ENCODE data around the gene MBD4. TPM values are rescaled to one million over a fixed set of nuclear protein-coding genes. Genes with fewer than 3 reads are reported as not detected.
"Not testable (repeated sequence)": the region's sequence is repeated elsewhere in the genome, so short reads cannot be mapped to it uniquely, and the experiment has no call there.

MBD4 gene
- total RNA-seq, 1 donor from 2014 or later = 22.8 TPM

DNA sequence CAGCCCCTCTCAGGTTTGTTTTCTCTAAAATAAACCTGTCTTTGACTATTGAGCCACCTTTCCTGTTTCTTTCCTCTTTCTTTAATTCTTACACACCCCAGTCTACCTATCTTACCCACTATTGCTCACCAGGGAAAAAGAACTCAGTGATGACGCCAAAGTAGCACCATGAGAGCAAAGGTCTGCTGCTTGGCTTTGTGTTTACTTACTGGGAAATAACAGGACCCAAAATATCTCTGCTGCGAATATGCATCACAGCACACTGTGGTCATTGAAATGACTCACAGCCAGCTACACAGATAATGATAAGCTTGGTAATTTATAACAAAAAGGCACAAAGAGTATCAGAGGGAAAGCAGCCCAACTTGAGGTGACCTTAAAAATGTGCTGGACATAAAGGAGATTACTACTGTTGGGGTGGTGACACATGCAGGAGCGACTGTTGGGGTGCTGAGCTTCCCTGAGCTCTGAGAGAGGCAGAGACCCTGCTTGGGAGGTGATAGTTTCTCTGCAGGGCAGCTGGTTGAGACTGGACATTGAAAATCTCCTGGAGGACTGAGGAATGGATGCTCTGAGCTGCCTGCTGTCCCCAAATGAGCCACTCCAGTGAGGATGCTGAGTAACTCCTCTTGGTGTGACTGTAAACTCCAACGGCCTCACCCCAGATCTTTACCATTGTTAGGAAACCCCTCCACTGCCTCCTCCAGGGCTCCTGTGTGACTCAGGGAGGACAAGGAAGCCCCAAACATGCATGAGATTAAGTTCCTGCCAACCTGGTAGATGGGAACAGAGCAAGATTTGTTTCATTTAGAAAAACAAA, 25.9 kb downstream of the MBD4 start:
- H4K20me1 ChIP-seq (ENCODE audit: insufficient read depth, low read length) = no peaks in the 10 kb centered on the region
- TF ChIP-seq CTCF (IDR thresholded peaks at IDR 0.05; ENCODE audit: insufficient read depth, low read depth, low read length) (no peak), EZH2 (IDR thresholded peaks at IDR 0.05; ENCODE audit: insufficient read depth, low read length) (no peak)
- H3K9ac ChIP-seq (ENCODE audit: low read length) = peak overlapping the region; percentile 60
- Mint-ChIP-seq H3K27me3 (ENCODE audit: low read depth, unreplicated experiment) (no peaks in the 10 kb centered on the region), H3K27ac (ENCODE audit: unreplicated experiment) (peak overlapping the region; percentile 36), H3K9me3 (ENCODE audit: unreplicated experiment) (peaks cover 2% of the 10 kb centered on the region), H3K4me3 (ENCODE audit: unreplicated experiment) (no peak overlapping the region), H3K36me3 (ENCODE audit: low read depth, unreplicated experiment) (no peaks in the 10 kb centered on the region), H3K4me1 (ENCODE audit: low read depth, unreplicated experiment) (peaks cover 24% of the 10 kb centered on the region)
- H3K79me2 ChIP-seq (ENCODE audit: insufficient read depth, low read length) = no peaks in the 10 kb centered on the region
- H3K4me2 ChIP-seq (ENCODE audit: low read length) = peak overlapping the region; percentile 78
- DNase-seq (ENCODE audit: low read depth) (peak; percentile 97), FAIRE-seq (peak; percentile 76)
- H3K4me1 ChIP-seq (ENCODE audit: insufficient read depth, low read length) = peaks cover 24% of the 10 kb centered on the region
- H2AFZ ChIP-seq (ENCODE audit: low read depth, low read length) = no peak overlapping the region
- H3K27ac ChIP-seq (ENCODE audit: low read depth, low read length) = peak overlapping the region; percentile 69
- no peaks in the 10 kb centered on the region for H3K9me3 ChIP-seq (ENCODE audit: insufficient read depth, low read depth, low read length)
- H3K36me3 ChIP-seq (ENCODE audit: insufficient read depth, low read length) = no peaks in the 10 kb centered on the region
- peak overlapping the region; percentile 7 for H3K4me3 ChIP-seq (ENCODE audit: insufficient read depth, low read depth, low read length)
- H3K27me3 ChIP-seq (ENCODE audit: insufficient read depth, low read length) = peaks cover 3% of the 10 kb centered on the region

DNA sequence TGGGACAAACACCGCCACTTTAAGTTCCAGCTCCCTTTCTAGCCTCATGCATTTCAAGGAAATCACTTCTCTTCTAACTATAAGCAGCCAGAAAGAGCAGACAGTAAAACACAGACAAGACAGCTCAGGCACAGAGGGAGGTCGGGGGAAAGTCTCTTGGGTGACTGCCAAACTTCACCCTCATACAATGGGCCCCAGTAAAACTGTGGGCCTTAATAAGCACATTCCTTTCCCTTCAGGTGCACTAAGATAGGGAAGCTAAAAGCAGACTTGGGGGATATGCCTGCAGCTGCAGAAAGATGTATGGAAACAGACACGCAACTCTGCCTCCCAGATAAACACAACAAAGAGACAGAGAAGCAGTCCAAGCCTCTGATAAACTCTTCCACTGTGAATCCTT, 26.5 kb downstream of the MBD4 start:
- not testable (repeated sequence) for H2AFZ ChIP-seq (ENCODE audit: low read depth, low read length); H3K36me3 ChIP-seq (ENCODE audit: insufficient read depth, low read length); H3K36me3 Mint-ChIP-seq (ENCODE audit: low read depth, unreplicated experiment); FAIRE-seq; H3K9me3 ChIP-seq (ENCODE audit: insufficient read depth, low read depth, low read length); H3K9me3 Mint-ChIP-seq (ENCODE audit: unreplicated experiment); H3K27me3 ChIP-seq (ENCODE audit: insufficient read depth, low read length); H3K27me3 Mint-ChIP-seq (ENCODE audit: low read depth, unreplicated experiment); H3K79me2 ChIP-seq (ENCODE audit: insufficient read depth, low read length); H4K20me1 ChIP-seq (ENCODE audit: insufficient read depth, low read length); H3K4me3 Mint-ChIP-seq (ENCODE audit: unreplicated experiment); H3K4me3 ChIP-seq (ENCODE audit: insufficient read depth, low read depth, low read length); DNase-seq (ENCODE audit: low read depth)
- Mint-ChIP-seq H3K27ac (ENCODE audit: unreplicated experiment) (peak overlapping the region; percentile 77), H3K4me1 (ENCODE audit: low read depth, unreplicated experiment) (peaks cover 24% of the 10 kb centered on the region)
- Histone ChIP-seq H3K9ac (ENCODE audit: low read length) (peak overlapping the region; percentile 23), H3K4me2 (ENCODE audit: low read length) (peak overlapping the region; percentile 78), H3K4me1 (ENCODE audit: insufficient read depth, low read length) (peaks cover 24% of the 10 kb centered on the region), H3K27ac (ENCODE audit: low read depth, low read length) (peak overlapping the region; percentile 69)

DNA sequence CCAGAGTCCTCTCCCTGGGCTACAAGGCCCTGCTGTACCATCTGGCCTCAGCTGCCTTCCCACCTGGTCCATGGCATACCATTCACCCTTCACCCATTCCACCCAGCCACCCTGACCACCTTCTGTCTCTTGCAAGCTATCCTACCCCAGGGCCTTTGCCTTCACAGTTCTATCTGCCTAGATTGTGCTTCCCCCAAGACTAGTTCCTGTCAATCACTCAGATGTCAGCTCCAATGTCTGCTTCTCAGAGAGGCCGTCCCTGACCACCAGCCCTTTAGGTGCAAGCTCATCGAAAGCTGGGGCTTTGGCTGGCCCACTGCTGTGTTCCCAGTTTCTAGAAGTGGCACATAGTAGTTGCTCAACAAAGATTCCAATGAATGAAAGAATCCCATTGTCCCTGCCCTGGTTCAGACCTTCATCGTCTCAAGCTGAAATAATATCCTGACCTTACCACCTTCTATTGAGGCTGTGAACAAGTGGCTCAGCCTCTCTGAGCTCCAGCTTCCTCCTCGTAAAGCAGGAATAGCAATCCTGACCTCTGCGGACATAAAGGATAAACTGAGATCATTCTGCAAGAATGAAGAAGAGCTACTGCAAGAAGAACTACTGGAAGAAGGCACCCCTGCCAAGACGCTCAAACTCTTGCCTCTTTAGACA, 27.1 kb downstream of the MBD4 start:
- H2AFZ ChIP-seq (ENCODE audit: low read depth, low read length) = no peak overlapping the region
- H3K36me3 Mint-ChIP-seq (ENCODE audit: low read depth, unreplicated experiment) = no peaks in the 10 kb centered on the region
- TF ChIP-seq CTCF (IDR thresholded peaks at IDR 0.05; ENCODE audit: insufficient read depth, low read depth, low read length) = no peak
- no peak for TF ChIP-seq EZH2 (IDR thresholded peaks at IDR 0.05; ENCODE audit: insufficient read depth, low read length)
- no peaks in the 10 kb centered on the region for H4K20me1 ChIP-seq (ENCODE audit: insufficient read depth, low read length)
- H3K9ac ChIP-seq (ENCODE audit: low read length) = peak overlapping the region; percentile 23
- H3K4me2 ChIP-seq (ENCODE audit: low read length) = peak overlapping the region; percentile 78
- H3K9me3 Mint-ChIP-seq (ENCODE audit: unreplicated experiment) = peaks cover 2% of the 10 kb centered on the region
- no peaks in the 10 kb centered on the region for H3K79me2 ChIP-seq (ENCODE audit: insufficient read depth, low read length)
- no peak for FAIRE-seq
- no peaks in the 10 kb centered on the region for H3K27me3 ChIP-seq (ENCODE audit: insufficient read depth, low read length)
- no peaks in the 10 kb centered on the region for H3K9me3 ChIP-seq (ENCODE audit: insufficient read depth, low read depth, low read length)
- no peak overlapping the region for H3K4me3 ChIP-seq (ENCODE audit: insufficient read depth, low read depth, low read length)
- DNase-seq (ENCODE audit: low read depth) = peak; percentile 47
- peaks cover under 1% of the 10 kb centered on the region for H3K27me3 Mint-ChIP-seq (ENCODE audit: low read depth, unreplicated experiment)
- peak overlapping the region; percentile 77 for H3K27ac Mint-ChIP-seq (ENCODE audit: unreplicated experiment)
- no peaks in the 10 kb centered on the region for H3K36me3 ChIP-seq (ENCODE audit: insufficient read depth, low read length)
- no peak overlapping the region for H3K4me3 Mint-ChIP-seq (ENCODE audit: unreplicated experiment)
- H3K27ac ChIP-seq (ENCODE audit: low read depth, low read length) = peak overlapping the region; percentile 34
- peaks cover 24% of the 10 kb centered on the region for H3K4me1 Mint-ChIP-seq (ENCODE audit: low read depth, unreplicated experiment)
- H3K4me1 ChIP-seq (ENCODE audit: insufficient read depth, low read length) = peaks cover 24% of the 10 kb centered on the region

Data from astrocyte (in vitro differentiated cells and primary cell).